Upper lobe of right lung (tissue), 1 donor: ENCODE measurements around the gene NGEF. TPM values are rescaled to one million over a fixed set of nuclear protein-coding genes. Genes with fewer than 3 reads are reported as not detected.
A peak's percentile ranks its signal among the peaks of the same experiment; 100 is the strongest.
"Not testable (repeated sequence)": the region's sequence is repeated elsewhere in the genome, so short reads cannot be mapped to it uniquely, and the experiment has no call there.

Experiments used
- ATAC-seq: fragments of 200-7000 bp; cut with Tn5 transposase; one replicate; pipeline ENCODE4 v1.9.1; 2020; ENCODE audit warnings: mild to moderate bottlenecking, moderate library complexity
- DNase-seq: peaks from one replicate; pipeline ENCODE4 v3.0.0-alpha.2; 2020
- H3K27ac ChIP-seq: fragments of 200-600 bp; one replicate; pipeline ENCODE4 v1.8.0; 2022
- H3K27me3 ChIP-seq: fragments of 200-600 bp; one replicate; pipeline ENCODE4 v1.8.0; 2022; ENCODE audit warnings: mild to moderate bottlenecking
- H3K36me3 ChIP-seq: fragments of 200-600 bp; one replicate; pipeline ENCODE4 v1.8.0; 2022
- H3K4me1 ChIP-seq: fragments of 200-600 bp; one replicate; pipeline ENCODE4 v1.8.0; 2022
- H3K4me3 ChIP-seq: fragments of 200-600 bp; one replicate; pipeline ENCODE4 v1.8.0; 2022; ENCODE audit warnings: mild to moderate bottlenecking
- H3K9me3 ChIP-seq: fragments of 200-600 bp; one replicate; pipeline ENCODE4 v1.8.0; 2022
- intact Hi-C: fragments of 100-400 bp; cut with DNase I; formaldehyde crosslinking; loops from one replicate; pipeline ENCODE4 v1.11.0; 2022
- total RNA-seq: library from RNA; stranded (reverse); fragmentation: NEBNext Ultra II Directional; extraction: Animal tissue kit (Norgen Biotek cat#: 25700); gene quantifications from one replicate; pipeline ENCODE4 v1.2.1, GENCODE V29; 2021
- TF ChIP-seq, protein P1 (sequence below): fragments of 200-600 bp; IDR thresholded peaks from one replicate; pipeline ENCODE4 v1.8.0; 2022; ENCODE audit warnings: antibody characterized with exemption
- donor health status: DM: no; HTN: yes; CAD: no; lungs with severe emphysema.

NGEF gene
- total RNA-seq, 1 donor from 2014 or later = not detected

DNA sequence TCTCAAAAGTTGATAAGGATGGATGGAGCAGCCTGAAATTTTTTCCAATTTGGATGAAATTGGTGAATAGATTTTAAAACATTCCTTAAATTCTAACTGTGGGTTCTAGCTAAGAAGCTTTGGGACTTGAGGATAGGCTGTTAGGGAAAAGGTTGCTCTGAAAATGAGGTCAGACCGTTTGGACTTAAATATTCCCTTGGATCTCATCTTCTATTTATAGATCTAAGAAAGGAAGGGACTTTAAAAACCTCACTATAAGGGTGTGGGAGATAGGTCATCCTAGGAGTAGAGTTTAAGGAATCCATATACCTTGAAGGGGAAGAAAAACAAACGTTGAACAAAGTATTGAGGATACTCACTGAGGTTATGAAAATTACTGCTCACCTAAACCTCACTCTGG, 160.4 kb downstream of the NGEF start:
- no peaks in the 10 kb centered on the region for H3K27me3 ChIP-seq
- peaks cover 68% of the 10 kb centered on the region for H3K36me3 ChIP-seq
- H3K4me1 ChIP-seq = peaks cover 8% of the 10 kb centered on the region
- H3K27ac ChIP-seq = no peak overlapping the region
- DNase-seq = no peak
- no peak for ATAC-seq
- TF ChIP-seq, protein P1, sequence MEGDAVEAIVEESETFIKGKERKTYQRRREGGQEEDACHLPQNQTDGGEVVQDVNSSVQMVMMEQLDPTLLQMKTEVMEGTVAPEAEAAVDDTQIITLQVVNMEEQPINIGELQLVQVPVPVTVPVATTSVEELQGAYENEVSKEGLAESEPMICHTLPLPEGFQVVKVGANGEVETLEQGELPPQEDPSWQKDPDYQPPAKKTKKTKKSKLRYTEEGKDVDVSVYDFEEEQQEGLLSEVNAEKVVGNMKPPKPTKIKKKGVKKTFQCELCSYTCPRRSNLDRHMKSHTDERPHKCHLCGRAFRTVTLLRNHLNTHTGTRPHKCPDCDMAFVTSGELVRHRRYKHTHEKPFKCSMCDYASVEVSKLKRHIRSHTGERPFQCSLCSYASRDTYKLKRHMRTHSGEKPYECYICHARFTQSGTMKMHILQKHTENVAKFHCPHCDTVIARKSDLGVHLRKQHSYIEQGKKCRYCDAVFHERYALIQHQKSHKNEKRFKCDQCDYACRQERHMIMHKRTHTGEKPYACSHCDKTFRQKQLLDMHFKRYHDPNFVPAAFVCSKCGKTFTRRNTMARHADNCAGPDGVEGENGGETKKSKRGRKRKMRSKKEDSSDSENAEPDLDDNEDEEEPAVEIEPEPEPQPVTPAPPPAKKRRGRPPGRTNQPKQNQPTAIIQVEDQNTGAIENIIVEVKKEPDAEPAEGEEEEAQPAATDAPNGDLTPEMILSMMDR = no peak
- intact Hi-C loops = no loop called here
- no peaks in the 10 kb centered on the region for H3K9me3 ChIP-seq
- no peak overlapping the region for H3K4me3 ChIP-seq

DNA sequence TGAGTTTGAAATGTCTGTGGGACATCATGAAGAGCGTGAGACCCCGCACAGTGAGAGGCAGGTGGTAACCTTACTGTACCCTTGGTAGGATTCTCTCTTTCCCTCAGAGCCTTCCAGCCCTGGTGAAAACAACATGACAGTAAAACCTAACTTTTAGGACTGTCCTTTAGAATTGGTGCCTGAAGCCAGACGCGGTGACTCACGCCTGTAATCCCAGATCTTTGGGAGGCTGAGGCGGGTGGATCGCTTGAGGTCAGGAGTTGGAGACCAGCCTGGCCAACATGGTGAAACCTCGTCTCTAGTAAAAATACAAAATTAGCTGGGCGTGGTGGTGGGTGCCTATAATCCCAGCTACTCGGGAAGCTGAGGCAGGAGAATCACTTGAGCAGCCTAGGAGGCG, 161.0 kb downstream of the NGEF start:
- H3K9me3 ChIP-seq, H3K27ac ChIP-seq, DNase-seq, ATAC-seq, intact Hi-C loops, H3K4me3 ChIP-seq, H3K4me1 ChIP-seq, H3K27me3 ChIP-seq: not testable (repeated sequence)
- H3K36me3 ChIP-seq = peaks cover 68% of the 10 kb centered on the region

DNA sequence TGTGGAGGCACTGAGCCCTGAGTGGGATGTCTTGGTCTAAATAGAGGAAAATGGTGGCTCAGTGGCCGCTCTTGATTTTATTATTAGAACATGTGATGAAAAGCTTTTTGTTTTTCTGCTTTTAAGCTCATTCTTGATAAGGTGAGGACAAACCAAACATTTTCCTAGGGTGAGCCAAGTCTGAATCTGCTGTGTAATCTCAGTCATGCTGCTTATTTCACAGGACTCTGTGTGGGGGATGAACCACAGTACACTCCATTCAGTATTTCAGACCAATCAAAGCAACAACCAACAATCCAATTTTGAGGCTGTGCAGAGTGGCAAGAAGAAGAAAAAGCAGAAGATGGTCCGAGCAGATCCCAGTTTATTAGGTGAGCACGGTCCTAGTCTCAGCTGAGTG, 163.0 kb downstream of the NGEF start:
- Histone ChIP-seq H3K4me3 (no peak overlapping the region), H3K36me3 (peaks cover 71% of the 10 kb centered on the region), H3K27me3 (no peaks in the 10 kb centered on the region), H3K9me3 (no peaks in the 10 kb centered on the region), H3K27ac (no peak overlapping the region), H3K4me1 (peaks cover 8% of the 10 kb centered on the region)
- ATAC-seq (no peak), DNase-seq (no peak)
- TF ChIP-seq, protein P1 = no peak
- intact Hi-C loops = no loop called here

DNA sequence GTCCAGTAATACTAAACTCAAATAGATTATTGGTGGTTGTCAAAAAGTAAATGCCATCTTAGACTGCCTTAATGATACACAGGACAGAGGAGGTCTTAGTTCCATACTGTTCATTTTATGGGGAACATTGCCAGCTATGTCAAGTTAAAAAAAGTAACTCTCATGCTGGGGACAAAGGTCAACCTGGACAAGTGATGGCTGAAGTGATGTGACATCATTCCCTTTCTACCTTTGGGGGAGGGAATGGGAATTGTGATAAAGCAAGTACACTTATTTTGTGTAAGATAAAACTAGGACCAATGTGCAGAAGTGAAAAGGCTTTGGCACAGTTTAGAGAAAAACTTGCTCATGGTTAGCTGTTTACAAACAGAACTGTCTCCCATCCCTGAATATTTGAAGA, 167.0 kb downstream of the NGEF start:
- Histone ChIP-seq H3K9me3 (no peaks in the 10 kb centered on the region), H3K36me3 (peaks cover 93% of the 10 kb centered on the region), H3K4me1 (no peaks in the 10 kb centered on the region), H3K27me3 (no peaks in the 10 kb centered on the region), H3K27ac (no peak overlapping the region), H3K4me3 (no peak overlapping the region)
- intact Hi-C loops = loop anchor here (10.0 kb wide), 1 partner anchor 409 kb away; the partner anchor contains the start of gene ATG16L1
- ATAC-seq (no peak), DNase-seq (no peak)
- TF ChIP-seq, protein P1 = no peak

DNA sequence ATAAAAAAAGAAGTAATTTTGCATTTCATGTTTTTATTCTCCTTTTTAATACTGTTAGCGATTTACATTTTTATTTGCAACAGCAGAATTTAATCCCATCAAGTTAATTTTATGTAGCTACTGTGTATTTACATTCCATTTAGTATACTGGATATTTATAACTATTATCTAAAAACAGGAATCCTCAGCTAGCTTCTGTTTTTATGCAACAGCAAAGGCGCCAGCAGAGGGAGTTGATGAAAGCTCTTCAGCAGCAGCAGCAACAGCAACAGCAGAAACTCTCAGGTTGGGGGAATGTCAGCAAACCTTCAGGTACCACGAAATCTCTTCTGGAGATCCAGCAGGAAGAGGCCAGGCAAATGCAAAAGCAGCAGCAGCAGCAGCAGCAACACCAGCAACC, 169.2 kb downstream of the NGEF start:
- ATAC-seq (no peak), DNase-seq (no peak)
- Histone ChIP-seq H3K36me3 (peaks cover 86% of the 10 kb centered on the region), H3K27me3 (no peaks in the 10 kb centered on the region), H3K9me3 (no peaks in the 10 kb centered on the region), H3K4me1 (peaks cover 10% of the 10 kb centered on the region), H3K4me3 (no peak overlapping the region), H3K27ac (no peak overlapping the region)
- intact Hi-C loops = loop anchor here (10.0 kb wide), 1 partner anchor 411 kb away; the partner anchor contains the start of gene ATG16L1
- TF ChIP-seq, protein P1 = no peak

DNA sequence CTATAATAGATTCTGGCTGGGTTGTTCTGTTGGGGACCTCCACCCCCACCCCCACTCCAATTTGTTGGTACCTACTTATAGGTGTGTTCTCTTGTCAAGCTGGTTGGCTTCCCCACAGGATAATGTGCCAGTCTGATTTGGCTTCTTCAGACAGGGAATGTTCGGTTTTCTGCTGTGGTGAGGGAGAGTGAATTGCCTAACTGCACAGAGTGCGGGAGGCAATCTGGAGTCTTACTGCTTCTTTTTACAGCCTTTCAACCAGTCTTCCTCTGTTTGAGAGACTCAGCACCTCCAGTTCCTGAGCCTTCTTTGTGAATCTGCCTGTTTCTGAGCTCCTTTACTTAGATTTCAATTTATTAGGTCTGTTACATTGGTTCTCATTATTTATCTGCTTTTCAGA, 170.4 kb downstream of the NGEF start:
- TF ChIP-seq, protein P1 = no peak
- DNase-seq (no peak), ATAC-seq (peak; percentile 65)
- no peaks in the 10 kb centered on the region for H3K9me3 ChIP-seq
- intact Hi-C loops = loop anchor here (10.0 kb wide), 1 partner anchor 412 kb away; the partner anchor contains the start of gene ATG16L1
- peaks cover 21% of the 10 kb centered on the region for H3K4me1 ChIP-seq
- H3K4me3 ChIP-seq = no peak overlapping the region
- no peaks in the 10 kb centered on the region for H3K27me3 ChIP-seq
- H3K36me3 ChIP-seq = peaks cover 77% of the 10 kb centered on the region
- H3K27ac ChIP-seq = no peak overlapping the region
